ENCODE data around the gene PRKG1.

The PRKG1 gene

GRCh38 chr10:51915031-51915542, 840.8 kb downstream of the PRKG1 start:
- DNase-seq, result no peak

- DNase-seq, result no peak
Measured at GRCh38 chr10:51918440-51918839, 844.2 kb downstream of the PRKG1 start.

GRCh38 chr10:51918884-51919325, 844.6 kb downstream of the PRKG1 start:
- DNase-seq, result peak; percentile 41

- no peak for DNase-seq
Measured at GRCh38 chr10:51920672-51921071, 846.4 kb downstream of the PRKG1 start.

GRCh38 chr10:51924359-51924758, 850.1 kb downstream of the PRKG1 start:
- DNase-seq, result no peak

- no peak for DNase-seq
Measured at GRCh38 chr10:51926337-51926736, 852.0 kb downstream of the PRKG1 start.

GRCh38 chr10:51928162-51928561, 853.9 kb downstream of the PRKG1 start:
- no peak for DNase-seq

GRCh38 chr10:51932530-51932929, 858.2 kb downstream of the PRKG1 start:
- DNase-seq, result no peak

- DNase-seq, result no peak
Measured at GRCh38 chr10:51934373-51934772, 860.1 kb downstream of the PRKG1 start.

- no peak for DNase-seq
Measured at GRCh38 chr10:51935341-51935740, 861.1 kb downstream of the PRKG1 start.

- DNase-seq, result no peak
Measured at GRCh38 chr10:51937308-51938140, 863.2 kb downstream of the PRKG1 start.

GRCh38 chr10:51950371-51950995, 876.2 kb downstream of the PRKG1 start:
- DNase-seq, result no peak

GRCh38 chr10:51950996-51951555, 876.8 kb downstream of the PRKG1 start:
- DNase-seq, result no peak

GRCh38 chr10:51951601-51952000, 877.3 kb downstream of the PRKG1 start:
- DNase-seq, result no peak

- DNase-seq, result no peak
Measured at GRCh38 chr10:51952056-51952455, 877.8 kb downstream of the PRKG1 start.

GRCh38 chr10:51955696-51956095, 881.4 kb downstream of the PRKG1 start:
- DNase-seq, result no peak

GRCh38 chr10:51956822-51957221, 882.5 kb downstream of the PRKG1 start:
- no peak for DNase-seq

- DNase-seq, result peak; percentile 41
Measured at GRCh38 chr10:51960494-51960895, 886.2 kb downstream of the PRKG1 start.

- no peak for DNase-seq
Measured at GRCh38 chr10:51961401-51961800, 887.1 kb downstream of the PRKG1 start.

GRCh38 chr10:51964630-51965029, 890.3 kb downstream of the PRKG1 start:
- no peak for DNase-seq

GRCh38 chr10:51965451-51965850, 891.2 kb downstream of the PRKG1 start:
- no peak for DNase-seq

GRCh38 chr10:51972733-51973346, 898.6 kb downstream of the PRKG1 start:
- no peak for DNase-seq

- DNase-seq, result no peak
Measured at GRCh38 chr10:51980752-51981151, 906.5 kb downstream of the PRKG1 start.
